PC-9 (cell line): ENCODE measurements around the gene VSTM5. TPM values are rescaled to one million over a fixed set of nuclear protein-coding genes. Genes with fewer than 3 reads are reported as not detected.

ENCODE experiments used
- BruUV-seq: library from RNA; stranded (reverse); fragments of 400-500 nt; replicated peaks from 2 replicates; lab custom pipeline; 2021; lab: Mats Ljungman, UMichigan
- CTCF ChIA-PET: fragments of 300-600 bp; sonication (Branson Sonifier 250); formaldehyde crosslinking; loops from one replicate; lab custom pipeline; 2022; ENCODE audit warnings: antibody characterized with exemption; lab: Charles Lee
- POLR2A ChIA-PET: fragments of 300-600 bp; sonication (Branson Sonifier 250); formaldehyde crosslinking; loops from one replicate; lab custom pipeline; 2022; ENCODE audit warnings: antibody characterized with exemption; ENCODE audit not compliant: unreplicated experiment; lab: Charles Lee
- DNase-seq, 2 experiments: peaks; one replicate each; pipeline versions ENCODE4 v3.0.0 to v3.0.0-alpha.2; 2015 to 2022; ENCODE audit warnings: mixed read lengths in 1 of 2
- H2AFZ ChIP-seq: fragments of 200-600 bp; sonication (generic); 2 replicates; pipeline ENCODE4 v1.8.1; 2017; ENCODE audit warnings: antibody characterized with exemption
- H3F3A ChIP-seq: fragments of 200-600 bp; sonication (generic); 2 replicates; pipeline ENCODE4 v1.8.1; 2017; ENCODE audit warnings: antibody characterized with exemption, mild to moderate bottlenecking, low read depth; ENCODE audit not compliant: insufficient read depth
- H3K27ac ChIP-seq: fragments of 200-600 bp; sonication (generic); 2 replicates; pipeline ENCODE4 v1.6.1; 2016; ENCODE audit warnings: mixed run types
- H3K27me3 ChIP-seq: fragments of 200-600 bp; sonication (generic); 2 replicates; pipeline ENCODE4 v1.6.1; 2016; ENCODE audit warnings: low read depth, mixed run types; ENCODE audit not compliant: insufficient read depth
- H3K36me3 ChIP-seq: fragments of 200-600 bp; sonication (generic); 2 replicates; pipeline ENCODE4 v1.6.1; 2016; ENCODE audit warnings: low read depth, mixed run types
- H3K4me1 ChIP-seq: fragments of 200-600 bp; sonication (generic); replicated peaks from 2 replicates; pipeline ENCODE4 v1.6.1; 2016; ENCODE audit warnings: mixed run types; ENCODE audit not compliant: insufficient read depth
- H3K4me2 ChIP-seq: fragments of 200-600 bp; sonication (generic); 2 replicates; pipeline ENCODE4 v1.6.1; 2017; ENCODE audit warnings: mixed run types
- H3K4me3 ChIP-seq: fragments of 200-600 bp; sonication (generic); 2 replicates; pipeline ENCODE4 v1.6.1; 2016; ENCODE audit warnings: mixed run types
- H3K79me2 ChIP-seq: fragments of 200-600 bp; sonication (generic); 2 replicates; pipeline ENCODE4 v1.6.1; 2017; ENCODE audit warnings: low read depth, mixed run types
- H3K9me2 ChIP-seq: fragments of 200-600 bp; sonication (generic); 2 replicates; pipeline ENCODE4 v1.8.1; 2017; ENCODE audit warnings: mild to moderate bottlenecking; ENCODE audit not compliant: insufficient read depth
- H3K9me3 ChIP-seq: fragments of 200-600 bp; sonication (generic); 2 replicates; pipeline ENCODE4 v1.8.1; 2016; ENCODE audit warnings: low read depth; ENCODE audit not compliant: insufficient read depth
- H4K20me1 ChIP-seq: fragments of 200-600 bp; sonication (generic); 2 replicates; pipeline ENCODE4 v1.8.1; 2017; ENCODE audit not compliant: insufficient read depth
- CTCF ChIP-seq: fragments of 200-600 bp; sonication (generic); conservative IDR thresholded peaks from 2 replicates; pipeline ENCODE4 v1.6.1; 2017; ENCODE audit warnings: mixed run types, antibody characterized with exemption, mild to moderate bottlenecking, moderate library complexity
- EZH2 ChIP-seq: fragments of 200-600 bp; sonication (generic); IDR thresholded peaks from 2 replicates; pipeline ENCODE4 v1.8.0; 2017; ENCODE audit warnings: antibody characterized with exemption, low read depth
- intact Hi-C: fragments of 100-400 bp; cut with micrococcal nuclease; formaldehyde crosslinking; loops from one replicate; pipeline ENCODE4 v1.10.0; 2022; ENCODE audit not compliant: unreplicated experiment
- total RNA-seq: library from RNA; stranded (reverse); gene quantifications from 2 replicates; pipeline ENCODE4 v1.2.3, GENCODE V29; 2021

VSTM5 gene
- total RNA-seq, 1 experiment from 2014 or later: 0.81 TPM

- H3F3A ChIP-seq: no peaks in the 10 kb centered on the region
- no peak overlapping the region for H3K4me3 ChIP-seq
- no peaks in the 10 kb centered on the region for H3K79me2 ChIP-seq
- ChIA-PET POLR2A (no interaction called here), CTCF (no interaction called here)
- no peaks in the 10 kb centered on the region for H3K9me2 ChIP-seq
- H3K4me2 ChIP-seq: no peak overlapping the region
- H2AFZ ChIP-seq: no peak overlapping the region
- H3K4me1 ChIP-seq: no peaks in the 10 kb centered on the region
- intact Hi-C loops: no loop called here
- DNase-seq: no peak
- no TSS peak for BruUV-seq
- TF ChIP-seq EZH2: no peak
- TF ChIP-seq CTCF: no peak
- H3K36me3 ChIP-seq: no peaks in the 10 kb centered on the region
- H3K27me3 ChIP-seq: no peaks in the 10 kb centered on the region
- no peaks in the 10 kb centered on the region for H4K20me1 ChIP-seq
- H3K27ac ChIP-seq: no peak overlapping the region
- no peaks in the 10 kb centered on the region for H3K9me3 ChIP-seq
Observed at GRCh38 chr11:93861808-93862207, 11.4 kb upstream of the VSTM5 start.

GRCh38 chr11:93858121-93858775 lies 7.8 kb upstream of the VSTM5 start:
- Histone ChIP-seq H3K79me2 (no peaks in the 10 kb centered on the region), H3K4me2 (no peak overlapping the region), H3K27ac (no peak overlapping the region), H4K20me1 (no peaks in the 10 kb centered on the region), H2AFZ (no peak overlapping the region), H3K36me3 (no peaks in the 10 kb centered on the region), H3K9me2 (peaks cover 3% of the 10 kb centered on the region; the same call in 1 of the 2 replicates), H3F3A (no peaks in the 10 kb centered on the region), H3K4me1 (no peaks in the 10 kb centered on the region), H3K4me3 (no peak overlapping the region), H3K27me3 (no peaks in the 10 kb centered on the region), H3K9me3 (no peaks in the 10 kb centered on the region)
- CTCF ChIA-PET: no interaction called here
- POLR2A ChIA-PET: interaction anchor here (0.6 to 0.7 kb wide), 2 partner anchors 10 kb away, joined by 3 to 4 read pairs; no protein-coding TSS in a partner anchor
- no TSS peak for BruUV-seq
- DNase-seq: no peak
- intact Hi-C loops: no loop called here
- TF ChIP-seq EZH2 (no peak), CTCF (no peak)

- H3K27me3 ChIP-seq: no peaks in the 10 kb centered on the region
- POLR2A ChIA-PET: no interaction called here
- H3K36me3 ChIP-seq: no peaks in the 10 kb centered on the region
- H2AFZ ChIP-seq: no peak overlapping the region
- CTCF ChIA-PET: no interaction called here
- BruUV-seq: no TSS peak
- no peak for DNase-seq
- no peaks in the 10 kb centered on the region for H3K79me2 ChIP-seq
- no peaks in the 10 kb centered on the region for H3F3A ChIP-seq
- H3K4me1 ChIP-seq: no peaks in the 10 kb centered on the region
- H3K4me3 ChIP-seq: no peak overlapping the region
- H4K20me1 ChIP-seq: no peaks in the 10 kb centered on the region
- no peaks in the 10 kb centered on the region for H3K9me3 ChIP-seq
- H3K27ac ChIP-seq: no peak overlapping the region
- H3K9me2 ChIP-seq: peaks cover 3% of the 10 kb centered on the region; the same call in 1 of the 2 replicates
- TF ChIP-seq CTCF (no peak), EZH2 (no peak)
- intact Hi-C loops: no loop called here
- H3K4me2 ChIP-seq: no peak overlapping the region
Observed at GRCh38 chr11:93857413-93858120, 7.1 kb upstream of the VSTM5 start.
